Measurements from ENCODE around the gene CD8B. TPM values are rescaled to one million over a fixed set of nuclear protein-coding genes. Genes with fewer than 3 reads are reported as not detected.
"Not testable (repeated sequence)": the region's sequence is repeated elsewhere in the genome, so short reads cannot be mapped to it uniquely, and the experiment has no call there.

Gene CD8B
- total RNA-seq (2014; rRNA removed; shearing (Covaris generic)), result not detected in 2 replicates

GRCh38 chr2:86861628-86862379 is at the start of gene CD8B:
Gene CD8B, minus strand, starts transcription at chr2:86861886. Its CDS starts 21 bp downstream, at chr2:86861865.
- DNase-seq (ENCODE audit: low read depth), result not testable (repeated sequence)

DNA sequence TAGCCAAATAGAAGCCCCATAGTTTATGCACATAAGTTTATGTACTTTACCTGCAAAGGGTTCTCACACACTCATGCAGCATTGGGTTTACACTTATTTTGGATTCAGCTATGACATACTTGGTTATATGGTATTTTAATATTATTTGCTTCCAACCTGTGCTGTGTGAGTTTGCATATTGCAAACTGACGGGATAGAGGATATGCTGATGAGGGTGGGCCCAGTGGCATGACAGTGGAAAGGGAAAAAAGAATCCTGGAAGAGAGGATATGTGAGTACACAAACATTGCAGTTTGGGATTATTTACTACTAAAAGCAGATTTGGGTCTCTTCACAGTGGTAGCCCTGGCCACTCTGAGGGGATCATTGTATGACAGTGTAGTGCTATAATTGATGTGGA is 44.2 kb upstream of the CD8B start:
- DNase-seq (ENCODE audit: low read depth), result not testable (repeated sequence)

DNA sequence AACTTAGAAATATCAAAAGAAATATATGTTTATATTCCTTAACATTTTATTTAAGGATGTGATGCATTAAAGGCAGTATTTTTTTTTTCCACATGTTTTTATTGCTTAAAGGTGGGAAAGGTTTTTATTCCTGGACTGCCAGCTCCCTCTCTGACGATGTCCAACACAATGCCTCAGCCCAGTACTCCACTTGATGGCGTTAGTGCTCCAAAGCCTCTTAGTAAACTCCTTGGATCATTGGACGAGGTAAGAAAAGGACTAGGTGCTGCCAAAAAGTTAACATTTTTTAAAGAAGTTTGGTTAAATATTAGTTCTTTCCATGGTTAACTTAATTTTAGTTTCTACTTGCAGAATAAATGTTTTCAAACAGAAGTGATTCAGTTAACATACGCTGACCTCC is 39.0 kb upstream of the CD8B start:
- DNase-seq (ENCODE audit: low read depth), result peak; percentile 4

- DNase-seq (ENCODE audit: low read depth), result not testable (repeated sequence)
These were observed 24.3 kb upstream of the CD8B start for GRCh38 chr2:86886026-86886425.

- not testable (repeated sequence) for DNase-seq (ENCODE audit: low read depth)
These were observed 21.2 kb upstream of the CD8B start for GRCh38 chr2:86882865-86883264.

DNA sequence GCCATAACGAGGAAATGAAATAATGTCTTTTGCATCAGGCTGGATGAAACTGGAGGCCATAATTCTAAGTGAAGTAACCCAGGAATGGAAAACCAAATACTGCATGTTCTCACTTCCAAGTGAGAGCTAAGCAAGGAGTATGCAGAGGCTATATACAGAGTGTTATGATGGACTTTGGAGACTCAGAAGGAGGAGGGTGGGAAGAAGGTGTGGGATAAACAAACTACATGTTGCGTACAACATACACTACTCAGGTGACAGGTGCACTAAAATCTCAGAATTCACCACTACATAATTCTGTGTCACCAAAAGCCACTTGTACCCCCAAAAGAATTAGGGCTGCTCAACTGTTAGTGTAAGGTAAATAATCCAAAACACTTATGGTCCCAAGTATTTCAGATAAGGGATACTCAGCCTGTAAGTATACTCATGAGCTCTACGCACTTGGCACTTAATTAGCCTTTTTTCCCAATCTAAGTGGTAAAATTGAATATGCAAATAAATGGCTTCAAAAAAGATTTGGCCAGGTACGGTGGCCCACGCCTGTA is 20.5 kb upstream of the CD8B start:
- DNase-seq (ENCODE audit: low read depth), result not testable (repeated sequence)

DNA sequence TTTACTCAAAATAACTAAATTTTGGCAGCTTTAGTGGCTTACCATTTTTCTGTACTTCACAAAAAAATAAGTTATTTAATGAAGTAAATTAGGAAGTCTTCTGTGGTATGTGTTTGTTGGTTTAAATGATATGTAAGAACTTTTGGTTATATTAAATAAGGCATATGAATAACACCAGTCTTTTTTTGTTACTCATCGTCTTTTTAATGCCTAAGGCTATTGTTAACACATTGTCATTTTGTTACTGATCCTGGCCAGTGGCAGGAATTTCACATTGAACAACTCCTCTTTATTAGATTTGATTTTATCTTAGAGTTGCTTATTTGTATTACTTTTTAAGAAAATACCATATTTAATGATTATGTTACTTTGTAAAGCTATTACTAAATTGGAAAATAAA is 17.3 kb upstream of the CD8B start:
- not testable (repeated sequence) for DNase-seq (ENCODE audit: low read depth)

DNA sequence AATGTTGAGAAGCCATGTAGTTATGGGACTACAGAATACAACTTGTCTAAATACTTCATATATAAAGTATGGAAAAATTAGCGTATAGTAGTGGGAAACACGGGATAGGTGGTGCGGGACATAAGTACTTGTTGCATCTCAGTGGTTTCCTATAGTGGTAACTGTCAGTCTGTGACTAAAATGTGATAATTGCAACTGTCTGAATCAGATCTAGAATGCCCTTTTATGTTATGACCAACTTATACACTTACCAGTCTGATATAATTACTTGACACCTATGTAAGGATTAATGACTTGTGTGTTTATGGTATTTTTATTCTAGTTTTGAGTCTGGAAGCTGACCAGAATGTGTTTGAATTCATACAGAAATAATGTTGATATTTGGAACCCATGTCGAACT is 9.3 kb upstream of the CD8B start:
- DNase-seq (ENCODE audit: low read depth), result not testable (repeated sequence)

- DNase-seq (ENCODE audit: low read depth), result not testable (repeated sequence)
These were observed 7.3 kb upstream of the CD8B start for GRCh38 chr2:86868895-86869468.

DNA sequence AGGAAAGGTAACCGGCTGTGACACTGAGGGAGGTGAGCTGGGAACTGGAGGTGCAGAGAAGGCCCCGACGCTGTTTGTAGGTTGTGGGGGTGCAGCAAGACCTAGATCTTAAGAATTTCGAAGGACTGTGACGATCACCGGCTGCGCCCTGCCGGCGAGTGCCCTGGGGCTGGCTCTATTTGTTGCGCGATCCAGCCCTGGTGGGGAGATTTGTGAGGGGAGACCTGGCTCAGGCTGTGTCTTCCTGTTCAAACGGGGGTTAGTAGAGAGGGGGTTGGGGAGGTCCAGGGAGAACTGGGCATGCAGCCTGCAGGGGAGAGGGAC is 656 bp upstream of the CD8B start:
- DNase-seq (ENCODE audit: low read depth), result not testable (repeated sequence)

- not testable (repeated sequence) for DNase-seq (ENCODE audit: low read depth)
These were observed 511 bp downstream of the CD8B start for GRCh38 chr2:86861175-86861574.

DNA sequence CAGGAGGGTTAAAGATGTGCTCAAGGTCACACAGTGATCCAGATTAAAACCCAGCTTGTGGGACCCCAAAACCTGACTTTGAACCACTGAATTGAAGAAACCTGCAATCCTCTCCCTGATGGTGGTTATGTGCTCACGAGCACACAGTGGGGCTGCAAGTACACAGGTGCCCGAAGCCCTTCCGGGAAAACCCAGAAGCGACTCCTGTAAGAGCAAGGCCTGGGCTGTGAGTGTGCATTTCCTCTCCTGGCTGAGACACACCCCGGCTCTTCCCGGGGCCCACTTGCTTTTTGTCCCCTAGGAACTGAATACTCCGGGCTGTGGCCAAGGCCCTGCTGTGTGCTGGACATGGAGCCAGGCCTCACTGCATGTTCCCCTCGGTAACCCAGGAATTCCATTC is 1.1 kb downstream of the CD8B start:
- DNase-seq (ENCODE audit: low read depth), result not testable (repeated sequence)

DNA sequence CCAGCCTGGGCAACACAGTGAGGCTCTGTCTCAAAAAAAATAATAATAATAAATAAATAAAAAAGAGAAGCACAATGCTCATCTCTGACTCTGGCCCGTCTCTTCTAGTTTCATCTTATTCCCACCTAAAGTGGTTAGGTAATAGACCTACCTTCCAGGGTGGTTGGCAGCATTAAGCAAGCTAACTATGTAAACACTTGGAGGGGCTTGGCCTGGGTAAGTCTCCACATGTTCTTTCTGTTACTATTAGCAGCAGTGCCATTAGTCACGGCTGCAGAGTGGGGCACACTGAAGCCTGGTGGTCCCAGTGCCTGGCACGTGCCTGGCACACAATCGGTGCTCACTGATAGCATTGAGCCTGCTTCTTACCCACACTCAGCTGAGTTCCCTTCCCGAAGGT is 4.0 kb downstream of the CD8B start:
- DNase-seq (ENCODE audit: low read depth), result not testable (repeated sequence)

DNA sequence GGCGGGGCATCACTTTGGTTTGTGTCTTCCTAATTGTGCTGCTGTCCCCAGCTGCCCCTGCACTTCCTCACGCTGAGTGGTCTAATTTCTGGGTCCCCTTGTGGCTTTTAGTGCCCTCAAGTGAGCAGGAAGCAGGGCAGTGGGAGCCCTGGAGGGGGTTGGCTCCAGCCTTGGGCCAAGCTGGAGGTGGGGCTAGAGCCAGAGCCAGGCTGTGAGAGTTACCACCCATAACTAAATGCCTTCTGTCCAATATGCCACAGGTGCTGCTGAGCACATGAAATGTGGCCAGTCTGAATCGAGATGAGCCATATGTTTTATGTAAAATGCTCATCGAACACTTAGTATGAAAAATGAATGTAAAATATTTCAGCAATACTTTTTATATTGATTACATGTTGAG is 5.2 kb downstream of the CD8B start:
- DNase-seq (ENCODE audit: low read depth), result not testable (repeated sequence)

DNA sequence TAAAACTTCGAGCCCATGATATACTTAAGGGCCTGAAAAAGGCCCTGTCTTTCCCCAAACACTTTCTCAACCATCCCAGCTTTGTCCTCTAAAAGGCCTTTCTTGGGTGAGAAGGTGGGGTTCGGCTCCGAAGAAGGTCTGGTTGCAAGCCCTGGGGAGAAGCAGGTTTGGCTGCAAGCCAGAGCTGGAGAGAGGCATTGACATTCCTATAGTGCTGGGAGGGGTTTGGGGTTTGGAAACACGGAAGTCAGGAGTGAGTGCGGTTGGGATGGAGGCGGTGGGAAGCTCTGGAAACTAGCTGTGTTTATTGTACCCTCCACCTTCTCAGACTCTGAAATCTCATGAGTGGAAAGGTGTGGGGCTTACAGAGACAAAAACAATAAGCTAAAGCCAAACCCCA is 5.7 kb downstream of the CD8B start:
- peak; percentile 43 for DNase-seq (ENCODE audit: low read depth)

DNA sequence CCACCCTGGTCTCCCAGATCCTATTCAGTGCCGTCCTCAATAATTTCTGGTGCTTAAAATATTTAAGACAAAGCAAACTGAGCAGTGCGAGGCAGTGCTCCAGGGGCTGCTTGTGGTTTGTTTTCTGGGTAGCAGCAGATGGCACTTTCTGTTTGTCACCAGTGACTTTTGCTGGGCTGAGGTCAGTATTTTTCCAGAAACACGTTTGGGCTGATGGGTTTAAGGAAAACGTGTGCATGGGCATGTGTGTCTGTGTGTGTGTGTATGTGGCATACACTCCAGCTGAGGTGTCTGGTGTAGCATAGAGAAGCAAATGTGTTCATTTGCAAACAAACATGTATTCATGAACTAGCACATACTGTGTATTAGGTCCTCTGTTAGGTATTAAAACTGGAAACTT is 10.1 kb downstream of the CD8B start:
- DNase-seq (ENCODE audit: low read depth), result not testable (repeated sequence)

DNA sequence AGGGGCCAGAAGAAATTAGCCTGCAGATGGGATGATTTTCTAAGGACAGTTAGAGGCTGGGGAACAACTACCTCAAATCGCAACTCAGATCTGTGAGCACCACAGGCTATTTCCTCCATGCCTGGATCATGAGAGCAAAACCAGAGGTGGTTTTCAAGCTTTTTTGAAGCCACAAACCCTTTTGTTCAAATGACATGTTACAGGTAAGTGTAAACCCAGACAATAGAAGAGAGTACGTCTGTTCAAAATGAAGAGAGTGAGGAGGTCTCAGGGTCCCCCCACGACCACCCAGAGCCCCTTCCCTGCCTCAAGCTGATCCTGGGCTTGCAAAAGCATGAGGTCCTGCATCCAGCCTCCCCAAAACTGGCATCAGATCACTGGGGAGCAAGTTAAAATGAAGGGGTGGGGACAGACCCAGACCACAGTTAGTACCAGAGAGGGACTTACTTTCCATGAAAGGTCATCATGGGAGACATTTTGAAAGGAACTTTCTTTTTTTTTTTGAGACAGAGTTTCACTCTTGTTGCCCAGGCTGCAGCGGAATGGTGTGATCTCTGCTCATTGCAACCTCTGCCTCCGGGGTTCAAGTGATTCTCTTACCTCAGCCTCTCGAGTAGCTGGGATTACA is 19.0 kb downstream of the CD8B start:
- not testable (repeated sequence) for DNase-seq (ENCODE audit: low read depth)

DNA sequence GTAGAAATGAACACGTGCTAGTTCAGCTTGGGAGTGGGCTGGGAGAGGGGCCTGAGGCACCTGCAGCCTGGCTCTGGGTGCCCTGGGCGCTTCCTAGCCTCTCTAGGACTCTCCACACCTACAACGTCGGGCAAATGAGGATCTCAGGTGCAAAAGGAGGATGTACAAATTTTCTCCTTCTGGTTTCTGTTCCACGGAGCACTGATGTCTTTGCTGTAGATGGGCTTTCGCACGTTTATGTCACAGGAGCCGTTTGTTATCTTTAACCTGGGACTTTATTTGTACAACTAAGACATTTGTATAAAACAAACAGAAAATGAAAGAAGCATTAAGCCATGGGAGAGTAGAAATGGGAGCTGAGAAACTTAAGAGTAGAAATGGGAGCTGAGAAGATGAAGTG is 20.4 kb downstream of the CD8B start:
- not testable (repeated sequence) for DNase-seq (ENCODE audit: low read depth)

DNA sequence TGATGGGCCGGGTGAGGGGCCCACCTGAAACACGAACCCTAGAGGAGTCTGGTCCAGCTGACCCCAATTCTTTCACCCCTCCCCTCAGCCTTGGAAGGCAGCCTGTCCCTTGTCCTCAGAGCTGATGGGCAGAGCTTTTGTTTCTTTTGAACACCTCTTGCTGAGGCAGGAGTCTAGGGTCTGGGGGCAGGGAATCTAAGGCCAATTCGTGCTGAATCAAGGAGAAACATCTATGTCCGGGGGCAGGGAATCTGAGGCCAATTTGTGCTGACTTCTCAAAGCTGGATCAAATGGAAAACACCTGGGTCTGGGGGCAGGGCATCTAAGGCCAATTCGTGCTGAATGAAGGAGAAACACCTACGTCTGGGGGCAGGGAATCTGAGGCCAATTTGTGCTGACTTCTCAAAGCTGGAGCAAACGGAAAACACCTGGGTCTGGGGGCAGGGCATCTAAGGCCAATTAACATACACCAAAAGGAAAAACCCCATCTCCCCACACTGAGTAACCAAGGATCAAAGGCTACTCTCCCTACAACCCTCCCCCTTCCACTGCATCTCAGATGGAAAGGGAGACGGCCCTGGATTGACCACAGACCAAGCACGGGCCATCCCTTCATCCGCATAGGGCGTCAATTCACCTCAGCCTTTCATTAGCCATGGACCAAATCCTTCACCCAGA is 21.7 kb downstream of the CD8B start:
- DNase-seq (ENCODE audit: low read depth), result not testable (repeated sequence)

- DNase-seq (ENCODE audit: low read depth), result not testable (repeated sequence)
These were observed 22.2 kb downstream of the CD8B start for GRCh38 chr2:86839455-86839854.

DNA sequence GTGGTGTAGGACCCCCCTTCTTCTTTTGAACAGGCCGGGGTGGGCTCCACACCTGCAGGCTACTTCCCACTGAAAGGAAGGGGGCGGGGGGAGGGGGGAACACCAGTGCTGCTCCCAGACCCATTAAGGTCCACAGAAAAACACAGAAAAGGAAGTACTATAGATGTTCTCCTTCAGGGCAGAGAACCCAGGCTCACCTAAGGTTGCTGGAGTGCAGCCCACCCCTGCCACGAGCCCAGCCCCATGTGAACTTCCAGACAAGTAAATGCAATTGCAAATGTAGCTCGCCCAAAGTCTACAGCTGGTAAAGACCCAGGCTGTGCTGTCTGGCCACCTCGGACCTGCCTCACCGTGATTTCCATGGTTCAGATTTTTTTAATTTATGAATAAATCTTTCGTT is 24.0 kb downstream of the CD8B start:
- DNase-seq (ENCODE audit: low read depth), result not testable (repeated sequence)

All from Daoy (cell line).